GM18505 (cell line): Measurements from ENCODE around the gene XPO5.
"Not testable (repeated sequence)": the region's sequence is repeated elsewhere in the genome, so short reads cannot be mapped to it uniquely, and the experiment has no call there.

ENCODE experiments used
- ATAC-seq: cut with Tn5 transposase; IDR thresholded peaks from one replicate; pipeline ENCODE4 v1.9.1; 2021; ENCODE audit not compliant: unreplicated experiment
- POLR2A ChIP-seq: IDR thresholded peaks from 4 replicates; pipeline ENCODE4 v1.6.1; 2011; ENCODE audit warnings: borderline replicate concordance; ENCODE audit not compliant: insufficient read depth, insufficient read length; ENCODE audit errors: extremely low read depth

The XPO5 gene

GRCh38 chr6:43547222-43547621 is 28.6 kb downstream of the XPO5 start:
- TF ChIP-seq POLR2A: no peak
- ATAC-seq: no peak

- ATAC-seq: no peak
- no peak for TF ChIP-seq POLR2A
Observed at GRCh38 chr6:43544461-43544860, 31.4 kb downstream of the XPO5 start.

- no peak for TF ChIP-seq POLR2A
- ATAC-seq: no peak
Observed at GRCh38 chr6:43541774-43542471, 33.9 kb downstream of the XPO5 start.

- TF ChIP-seq POLR2A: no peak
- ATAC-seq: no peak
Observed at GRCh38 chr6:43540507-43540906, 35.3 kb downstream of the XPO5 start.

GRCh38 chr6:43539409-43539808 is 36.4 kb downstream of the XPO5 start:
- ATAC-seq: not testable (repeated sequence)

- not testable (repeated sequence) for ATAC-seq
Observed at GRCh38 chr6:43538986-43539385, 36.9 kb downstream of the XPO5 start.

- no peak for ATAC-seq
- TF ChIP-seq POLR2A: no peak
Observed at GRCh38 chr6:43532201-43532600, 43.6 kb downstream of the XPO5 start.

- no peak for ATAC-seq
- TF ChIP-seq POLR2A: no peak
Observed at GRCh38 chr6:43524483-43524961, 51.3 kb downstream of the XPO5 start.

GRCh38 chr6:43523284-43523683 is 52.6 kb downstream of the XPO5 start:
- ATAC-seq: no peak
- TF ChIP-seq POLR2A: no peak

- no peak for TF ChIP-seq POLR2A
- no peak for ATAC-seq
Observed at GRCh38 chr6:43522547-43523261, 53.1 kb downstream of the XPO5 start.

- no peak for TF ChIP-seq POLR2A
- ATAC-seq: no peak
Observed at GRCh38 chr6:43521836-43522235, 54.0 kb downstream of the XPO5 start.

- no peak for TF ChIP-seq POLR2A
- no peak for ATAC-seq
Observed at GRCh38 chr6:43520097-43520496, 55.7 kb downstream of the XPO5 start.

GRCh38 chr6:43517505-43518357 is 58.1 kb downstream of the XPO5 start:
- TF ChIP-seq POLR2A: no peak
- ATAC-seq: peak; percentile 5
